ENCODE measurements around the gene TGFBR3. TPM values are rescaled to one million over a fixed set of nuclear protein-coding genes. Genes with fewer than 3 reads are reported as not detected.

The TGFBR3 gene
- total and polyA plus RNA-seq, 2 of the 4 experiments (the other 2 are of a cell fraction), result 3.0 to 11.3 TPM

DNA sequence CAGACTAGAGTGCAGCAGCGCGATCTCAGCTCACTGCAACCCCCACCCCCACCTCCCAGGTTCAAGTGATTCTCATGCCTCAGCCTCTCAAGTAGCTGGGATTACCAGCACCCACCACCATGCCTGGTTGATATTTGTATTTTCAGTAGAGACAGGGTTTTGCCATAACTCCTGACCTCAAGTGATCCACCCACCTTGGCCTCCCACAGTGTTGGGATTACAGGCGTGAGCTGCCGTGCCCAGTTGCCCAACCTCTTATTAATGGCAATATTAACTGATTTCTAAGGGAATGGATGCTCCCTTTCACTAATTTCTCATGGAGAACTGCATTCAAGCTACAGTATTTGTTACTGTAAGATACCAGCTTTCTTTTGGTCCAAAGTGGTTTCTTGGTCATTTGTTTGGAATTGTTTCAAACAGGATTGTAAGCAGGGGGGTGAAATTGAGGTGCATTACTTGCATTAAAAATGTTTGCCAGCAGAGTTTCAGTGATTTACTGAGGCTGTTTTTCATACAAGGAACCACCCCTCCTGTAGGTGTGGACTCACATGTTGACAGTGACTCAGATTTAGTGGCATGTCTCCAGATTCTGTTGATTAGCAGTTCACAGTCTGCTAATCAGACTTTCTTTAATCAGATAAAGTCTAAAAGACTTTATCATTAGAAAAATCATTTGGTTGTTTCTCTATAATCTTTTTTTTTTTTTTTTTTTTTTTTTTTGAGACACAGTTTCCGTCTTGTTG is 3.9 kb upstream of the TGFBR3 start:
- H3K56ac ChIP-seq (ENCODE audit: extremely low read depth, insufficient read depth, low read length), result no peak overlapping the region
- H3K36me3 ChIP-seq (ENCODE audit: control insufficient read depth, insufficient read depth, low read length), result no peaks in the 10 kb centered on the region
- H3K14ac ChIP-seq (replicated peaks; ENCODE audit: low read depth, low read length), result no peak overlapping the region
- H3K4me1 ChIP-seq (ENCODE audit: control insufficient read depth, insufficient read depth, low read length), result peaks cover 15% of the 10 kb centered on the region
- TF ChIP-seq FOS (IDR thresholded peaks at IDR 0.05; ENCODE audit: low read depth, low read length) (no peak), CHD1 (IDR thresholded peaks at IDR 0.05; ENCODE audit: low read depth, low read length) (no peak), MXI1 (IDR thresholded peaks at IDR 0.05; ENCODE audit: borderline replicate concordance, low read depth, low read length) (no peak), CEBPB (IDR thresholded peaks at IDR 0.05; ENCODE audit: low read depth, low read length) (no peak), SMC3 (IDR thresholded peaks at IDR 0.05; ENCODE audit: low read depth, low read length) (no peak), MAFK (IDR thresholded peaks at IDR 0.05; ENCODE audit: low read depth, low read length) (no peak), RFX5 (IDR thresholded peaks at IDR 0.05; ENCODE audit: low read depth, low read length) (no peak), POLR2A (IDR thresholded peaks at IDR 0.05; ENCODE audit: low read depth, low read length) (no peak), MAZ (IDR thresholded peaks at IDR 0.05; ENCODE audit: borderline replicate concordance, low read depth, low read length) (no peak), RCOR1 (IDR thresholded peaks at IDR 0.05; ENCODE audit: insufficient replicate concordance, low read length) (no peak), NFE2L2 (IDR thresholded peaks at IDR 0.05; ENCODE audit: low read depth, low read length) (no peak), RAD21 (IDR thresholded peaks at IDR 0.05; ENCODE audit: low read length) (no peak)
- TF ChIP-seq, protein P1, sequence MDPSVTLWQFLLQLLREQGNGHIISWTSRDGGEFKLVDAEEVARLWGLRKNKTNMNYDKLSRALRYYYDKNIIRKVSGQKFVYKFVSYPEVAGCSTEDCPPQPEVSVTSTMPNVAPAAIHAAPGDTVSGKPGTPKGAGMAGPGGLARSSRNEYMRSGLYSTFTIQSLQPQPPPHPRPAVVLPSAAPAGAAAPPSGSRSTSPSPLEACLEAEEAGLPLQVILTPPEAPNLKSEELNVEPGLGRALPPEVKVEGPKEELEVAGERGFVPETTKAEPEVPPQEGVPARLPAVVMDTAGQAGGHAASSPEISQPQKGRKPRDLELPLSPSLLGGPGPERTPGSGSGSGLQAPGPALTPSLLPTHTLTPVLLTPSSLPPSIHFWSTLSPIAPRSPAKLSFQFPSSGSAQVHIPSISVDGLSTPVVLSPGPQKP (IDR thresholded peaks at IDR 0.05; ENCODE audit: borderline replicate concordance, low read depth, low read length), result no peak
- TF ChIP-seq, protein P2, sequence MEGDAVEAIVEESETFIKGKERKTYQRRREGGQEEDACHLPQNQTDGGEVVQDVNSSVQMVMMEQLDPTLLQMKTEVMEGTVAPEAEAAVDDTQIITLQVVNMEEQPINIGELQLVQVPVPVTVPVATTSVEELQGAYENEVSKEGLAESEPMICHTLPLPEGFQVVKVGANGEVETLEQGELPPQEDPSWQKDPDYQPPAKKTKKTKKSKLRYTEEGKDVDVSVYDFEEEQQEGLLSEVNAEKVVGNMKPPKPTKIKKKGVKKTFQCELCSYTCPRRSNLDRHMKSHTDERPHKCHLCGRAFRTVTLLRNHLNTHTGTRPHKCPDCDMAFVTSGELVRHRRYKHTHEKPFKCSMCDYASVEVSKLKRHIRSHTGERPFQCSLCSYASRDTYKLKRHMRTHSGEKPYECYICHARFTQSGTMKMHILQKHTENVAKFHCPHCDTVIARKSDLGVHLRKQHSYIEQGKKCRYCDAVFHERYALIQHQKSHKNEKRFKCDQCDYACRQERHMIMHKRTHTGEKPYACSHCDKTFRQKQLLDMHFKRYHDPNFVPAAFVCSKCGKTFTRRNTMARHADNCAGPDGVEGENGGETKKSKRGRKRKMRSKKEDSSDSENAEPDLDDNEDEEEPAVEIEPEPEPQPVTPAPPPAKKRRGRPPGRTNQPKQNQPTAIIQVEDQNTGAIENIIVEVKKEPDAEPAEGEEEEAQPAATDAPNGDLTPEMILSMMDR (conservative IDR thresholded peaks at IDR 0.05; ENCODE audit: low read depth, low read length), result no peak
- H2BK5ac ChIP-seq (ENCODE audit: low read depth, low read length, poor library complexity, severe bottlenecking), result no peak overlapping the region
- no peak overlapping the region for H3K4me3 ChIP-seq (ENCODE audit: insufficient read depth, low read depth, low read length)
- dilution Hi-C loops (cut with HindIII; ENCODE audit: low sequenced_read_pairs, unreplicated experiment) (no loop called here), in situ Hi-C loops (cut with MboI; ENCODE audit: low sequenced_read_pairs) (loop anchor here (10.0 kb wide), 1 partner anchor 155 kb away; no protein-coding TSS in a partner anchor), intact Hi-C loops (cut with micrococcal nuclease) (loop anchor here (5.0 kb wide), 3 partner anchors 58 to 363 kb away; no protein-coding TSS in a partner anchor)
- peak overlapping the region; percentile 3; the same call in 1 of the 2 replicates for H2BK20ac ChIP-seq (ENCODE audit: low read depth, low read length)
- BruUV-seq (replicated peaks), result no TSS peak
- no peaks in the 10 kb centered on the region for H3K9me3 ChIP-seq (ENCODE audit: control insufficient read depth, insufficient read depth, low read length)
- WGBS, 2 experiments (ENCODE audit: extremely low coverage in 2 of 2, insufficient read length in 1 of 2), result no CpG with 5 or more reads among the region's 5 CpGs
- ChIA-PET POLR2A (ENCODE audit: unreplicated experiment) (no interaction called here), CTCF (interaction anchor here (0.6 to 0.7 kb wide), 2 partner anchors 13 to 388 kb away, joined by 3 to 6 read pairs; no protein-coding TSS in a partner anchor)
- H4K8ac ChIP-seq (ENCODE audit: low read depth in 2 of 2, low read length in 2 of 2), result peak overlapping the region in 1 of 2 experiments; percentile 28; a peak in 1 of 4 replicates
- DNase-seq (peak; percentile 33), ATAC-seq (ENCODE audit: low read depth) (no peak)
- no peak overlapping the region for H4K91ac ChIP-seq (ENCODE audit: insufficient read depth, low read depth, low read length)
- H3K4ac ChIP-seq (ENCODE audit: low read depth, low read length), result peak overlapping the region; percentile 7; the same call in 1 of the 2 replicates
- no peak overlapping the region for H2BK120ac ChIP-seq (ENCODE audit: low read depth, low read length)
- H3K23ac ChIP-seq (ENCODE audit: low read depth, low read length), result no peak overlapping the region
- no peak overlapping the region for H2AK5ac ChIP-seq (ENCODE audit: low read depth, low read length)
- H4K20me1 ChIP-seq (ENCODE audit: insufficient read depth, low read length), result peaks cover 2% of the 10 kb centered on the region; the same call in 1 of the 2 replicates
- no peak overlapping the region for H4K5ac ChIP-seq (ENCODE audit: low read depth, low read length)
- no peak overlapping the region for H3K18ac ChIP-seq (ENCODE audit: low read depth, low read length)
- H3K9ac ChIP-seq (ENCODE audit: low read depth, low read length), result no peak overlapping the region
- H3K79me1 ChIP-seq (ENCODE audit: low read depth in 1 of 2, low read length in 2 of 2), result peaks cover 1 to 3% of the 10 kb centered on the region in 2 experiments; a peak in 3 of 4 replicates
- no peak overlapping the region for H2AFZ ChIP-seq (replicated peaks; ENCODE audit: low read length, poor library complexity)
- no peaks in the 10 kb centered on the region for H3K9me1 ChIP-seq (ENCODE audit: insufficient read depth, low read length)
- no peak overlapping the region for H2AK9ac ChIP-seq (replicated peaks; ENCODE audit: low read depth, low read length, poor library complexity)
- H2BK15ac ChIP-seq (ENCODE audit: low read depth, low read length), result no peak overlapping the region
- no peak overlapping the region for H3K27ac ChIP-seq (ENCODE audit: insufficient read depth, low read length)
- no peaks in the 10 kb centered on the region for H3K27me3 ChIP-seq (ENCODE audit: control insufficient read depth, insufficient read depth, low read length)
- H3K4me2 ChIP-seq (ENCODE audit: low read depth, low read length), result no peak overlapping the region
